Measurements from ENCODE around the gene S100A10.

S100A10 gene

GRCh38 chr1:152009691-152010090, 16.0 kb upstream of the S100A10 start:
- no peak for DNase-seq

GRCh38 chr1:152007047-152007446, 13.4 kb upstream of the S100A10 start:
- DNase-seq, result no peak

DNA sequence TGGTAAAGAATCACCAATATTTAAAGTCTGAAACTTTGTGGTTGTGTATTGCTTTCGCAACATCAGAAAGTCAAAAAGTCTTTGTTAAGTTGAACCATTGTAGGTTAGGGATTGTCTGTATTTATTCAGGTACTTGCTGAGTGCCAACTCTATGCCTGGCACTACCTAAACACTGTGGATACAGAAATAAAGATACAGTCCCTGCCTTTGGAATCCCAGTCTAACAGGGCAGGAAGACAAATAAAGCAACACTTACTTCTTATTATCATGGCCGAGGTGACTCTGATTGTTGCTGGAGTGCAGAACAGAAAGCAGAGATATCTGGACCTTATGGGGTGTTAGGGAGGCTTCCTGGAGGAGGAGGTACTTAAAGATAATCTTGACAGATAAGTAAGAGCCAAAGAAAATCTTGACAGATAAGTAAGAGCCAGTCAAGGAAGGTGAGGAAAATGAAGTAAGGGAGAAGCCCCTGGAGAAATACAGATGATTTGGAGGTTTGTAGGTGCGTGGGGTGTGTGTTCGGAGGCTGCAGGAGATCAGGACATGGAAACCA, 11.8 kb upstream of the S100A10 start:
- DNase-seq, result no peak

DNA sequence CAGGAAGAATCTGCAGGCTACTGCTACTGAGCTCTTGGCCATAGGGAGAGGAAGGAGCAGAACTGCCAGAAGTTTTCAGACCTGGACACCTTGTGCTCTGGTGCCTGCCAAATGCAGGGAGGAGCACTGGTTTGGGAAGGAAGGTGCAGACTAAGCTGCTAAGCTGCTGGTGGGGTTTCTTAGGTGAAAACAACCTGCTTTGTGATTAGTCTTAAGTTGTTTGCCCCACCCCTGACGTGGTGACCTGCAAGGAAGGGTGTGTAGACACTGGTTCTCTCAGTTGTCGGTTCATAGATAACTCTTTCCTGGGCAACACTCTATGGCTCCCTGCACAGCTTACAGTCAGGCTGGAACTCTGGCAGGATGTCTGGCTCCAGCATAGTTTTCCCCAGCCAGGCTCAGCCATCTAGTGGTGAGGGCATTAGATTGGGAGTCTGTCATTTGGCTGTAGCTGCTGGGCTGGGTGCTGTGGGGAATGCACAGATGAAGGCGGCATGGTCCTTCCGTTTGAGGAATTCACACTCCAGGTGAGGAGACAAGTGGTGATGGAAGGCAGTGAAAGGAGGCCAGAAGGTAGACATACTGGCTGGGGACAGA, 10.3 kb upstream of the S100A10 start:
- no peak for DNase-seq

DNA sequence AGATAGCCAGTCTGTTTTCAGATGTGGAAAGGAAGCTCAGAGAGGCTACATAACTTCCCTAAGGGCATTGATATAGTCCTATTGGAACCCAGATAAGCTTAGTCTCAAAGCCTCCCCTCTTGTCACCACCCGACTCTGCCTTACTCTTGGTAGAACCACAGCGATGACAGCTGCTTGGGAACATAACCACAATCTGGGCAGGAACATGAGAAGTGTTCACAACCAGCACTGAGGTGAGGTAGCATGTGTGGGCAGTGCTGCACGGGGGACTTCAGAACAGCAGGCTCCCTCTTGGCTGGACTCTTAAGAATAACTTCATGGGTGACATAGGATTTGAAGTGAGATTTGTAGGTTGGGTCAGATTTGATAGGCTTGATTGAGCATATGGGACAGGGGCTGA, 9.3 kb upstream of the S100A10 start:
- DNase-seq, result no peak

DNA sequence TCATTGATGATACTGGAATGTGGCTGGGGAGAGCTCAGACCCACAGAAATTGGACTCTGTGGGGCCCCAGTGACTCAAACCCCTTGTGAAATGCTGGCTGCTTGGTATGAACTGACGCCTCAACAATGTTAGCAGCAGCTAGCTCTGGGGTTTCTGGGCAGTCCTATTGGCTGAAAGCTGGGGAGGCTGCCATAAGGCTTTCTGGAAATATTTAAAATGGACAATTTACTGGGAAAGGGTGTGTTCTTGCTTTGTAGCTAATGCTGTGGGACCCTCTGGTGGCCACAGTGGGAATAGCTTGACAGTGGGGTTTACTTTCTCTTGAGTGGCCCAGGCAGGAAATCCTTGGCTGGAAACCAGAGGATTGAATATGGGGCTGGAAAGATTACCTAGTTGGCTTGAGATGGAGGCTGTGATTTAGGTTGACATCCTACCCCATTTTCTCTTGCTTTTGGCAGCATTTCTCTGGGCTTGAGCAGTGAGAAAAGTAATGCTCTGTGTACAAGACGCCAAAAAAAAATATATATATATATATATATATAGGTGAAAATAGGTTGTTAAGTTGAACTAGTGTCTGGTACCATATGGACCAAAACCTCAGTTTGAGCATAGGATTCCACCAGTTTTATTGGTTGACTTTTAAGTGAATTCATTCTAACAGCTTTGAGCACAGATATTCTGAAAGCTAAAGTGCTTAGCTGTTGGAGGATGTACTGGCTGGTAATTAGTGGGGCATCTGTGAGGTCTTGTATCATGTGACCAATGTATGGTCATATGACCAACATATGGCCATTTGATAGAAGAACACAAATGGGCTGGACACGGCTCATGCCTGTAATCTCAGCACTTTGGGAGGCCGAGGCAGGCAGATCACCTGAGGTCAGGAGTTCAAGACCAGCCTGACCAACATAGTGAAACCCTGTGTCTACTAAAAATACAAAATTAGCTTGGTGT, 8.2 kb upstream of the S100A10 start:
- peak; percentile 98 for DNase-seq

GRCh38 chr1:152000964-152001630, 7.4 kb upstream of the S100A10 start:
- DNase-seq, result no peak

GRCh38 chr1:151998611-151999362, 5.1 kb upstream of the S100A10 start:
- no peak for DNase-seq

DNA sequence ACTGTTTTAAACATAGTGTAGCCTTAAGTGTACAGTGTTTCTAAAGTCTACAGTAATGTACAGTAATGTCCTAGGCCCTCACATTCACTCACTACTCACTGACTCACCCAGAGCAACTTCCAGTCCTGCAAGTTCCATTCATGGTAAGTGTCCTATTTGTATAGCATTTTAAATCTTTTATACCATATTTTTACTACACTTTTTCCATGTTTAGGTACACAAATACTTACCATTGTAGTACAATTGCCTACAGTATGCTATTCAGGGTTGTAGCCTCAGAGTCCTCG, 3.6 kb upstream of the S100A10 start:
- no peak for DNase-seq

GRCh38 chr1:151995774-151996173, 2.1 kb upstream of the S100A10 start:
- DNase-seq, result no peak

DNA sequence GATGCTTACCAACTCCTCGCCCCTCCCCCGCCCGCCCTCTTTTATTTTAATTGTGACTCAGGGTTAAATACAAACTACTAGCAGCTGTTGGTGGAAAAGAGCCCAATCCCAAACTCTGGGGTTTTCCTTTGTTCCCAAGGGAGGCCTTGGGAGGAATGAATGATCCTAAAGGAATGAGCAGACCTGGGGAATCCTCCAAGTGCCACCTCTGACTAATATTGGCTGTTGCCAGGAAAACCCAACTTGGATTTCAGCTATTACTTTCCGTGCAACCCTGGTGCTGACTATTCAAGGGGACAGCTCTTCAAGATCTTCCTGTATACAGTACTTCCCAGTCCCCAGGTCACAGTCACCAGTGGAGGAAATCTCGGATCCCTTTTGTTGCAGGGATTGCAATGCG, 1.3 kb upstream of the S100A10 start:
- peak; percentile 99 for DNase-seq

GRCh38 chr1:151993084-151993733, 450 bp downstream of the S100A10 start:
- DNase-seq, result no peak

DNA sequence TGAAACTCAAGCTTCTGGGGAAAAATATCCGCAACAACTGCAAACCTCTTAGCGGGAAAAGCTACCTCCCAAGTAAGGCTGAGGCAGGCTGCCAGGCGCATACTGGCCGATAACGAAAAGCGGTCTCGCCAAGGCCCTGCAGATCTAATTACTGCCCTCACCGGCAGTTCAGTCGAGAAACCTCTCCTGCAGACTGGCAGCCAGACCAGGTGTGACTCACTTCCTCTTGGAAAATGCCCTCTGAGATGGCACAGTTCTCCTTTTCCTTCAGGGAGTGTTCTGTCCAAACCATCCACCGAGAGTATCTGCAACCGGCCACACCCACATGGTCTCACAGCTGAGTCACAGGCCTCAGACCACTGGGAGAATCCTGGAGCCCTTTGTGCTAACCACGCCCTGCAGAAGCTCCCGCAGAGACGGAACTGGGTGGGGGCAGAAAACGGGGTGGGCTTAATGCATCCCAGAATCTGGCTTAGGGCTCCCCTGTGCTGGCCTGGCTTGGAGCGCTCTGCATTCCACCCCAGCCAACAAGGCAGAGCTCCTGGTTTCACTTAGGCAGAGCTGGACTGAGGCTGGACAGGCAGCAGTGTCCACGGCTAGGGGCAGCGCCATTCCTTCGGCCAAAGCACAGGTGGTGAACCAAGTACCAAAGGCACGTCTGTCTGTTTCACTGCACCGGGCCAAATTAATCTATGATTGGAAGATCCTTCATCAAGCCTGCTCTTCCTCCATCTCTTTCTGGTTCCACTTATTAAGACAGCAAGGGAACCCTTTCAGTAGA, 1.2 kb downstream of the S100A10 start:
- DNase-seq, result peak; percentile 85

DNA sequence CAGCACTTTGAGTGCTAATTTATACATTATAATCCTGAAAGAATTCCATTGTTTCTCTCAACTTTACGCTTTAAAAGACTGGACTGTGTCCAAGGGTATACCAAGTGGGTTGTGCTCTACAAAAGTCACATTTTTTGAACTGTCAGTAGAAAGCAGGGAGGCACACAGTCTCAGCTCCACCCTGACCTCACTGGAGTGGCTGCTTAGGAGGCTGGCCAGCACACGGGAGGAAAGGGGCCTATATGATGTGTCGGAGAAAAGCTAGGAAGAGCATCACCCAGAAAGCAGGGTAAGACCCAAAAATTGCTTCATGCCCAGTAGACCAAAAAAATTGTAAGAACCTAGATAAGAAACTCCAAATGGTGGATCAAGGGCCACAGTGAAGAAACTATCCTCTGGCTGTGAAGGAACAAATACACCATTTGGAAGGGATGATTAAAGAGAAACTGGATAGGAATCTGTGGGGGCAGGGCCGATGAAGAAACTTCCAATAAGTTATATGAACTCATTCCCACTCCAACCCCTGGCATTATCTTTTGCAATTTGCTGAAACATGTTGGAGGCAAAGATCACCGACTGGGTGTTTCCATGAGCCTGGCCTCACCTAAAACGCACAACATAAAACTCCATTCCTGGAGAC, 1.9 kb downstream of the S100A10 start:
- no peak for DNase-seq

- peak; percentile 72 for DNase-seq
These were observed 2.8 kb downstream of the S100A10 start for GRCh38 chr1:151990856-151991198.

DNA sequence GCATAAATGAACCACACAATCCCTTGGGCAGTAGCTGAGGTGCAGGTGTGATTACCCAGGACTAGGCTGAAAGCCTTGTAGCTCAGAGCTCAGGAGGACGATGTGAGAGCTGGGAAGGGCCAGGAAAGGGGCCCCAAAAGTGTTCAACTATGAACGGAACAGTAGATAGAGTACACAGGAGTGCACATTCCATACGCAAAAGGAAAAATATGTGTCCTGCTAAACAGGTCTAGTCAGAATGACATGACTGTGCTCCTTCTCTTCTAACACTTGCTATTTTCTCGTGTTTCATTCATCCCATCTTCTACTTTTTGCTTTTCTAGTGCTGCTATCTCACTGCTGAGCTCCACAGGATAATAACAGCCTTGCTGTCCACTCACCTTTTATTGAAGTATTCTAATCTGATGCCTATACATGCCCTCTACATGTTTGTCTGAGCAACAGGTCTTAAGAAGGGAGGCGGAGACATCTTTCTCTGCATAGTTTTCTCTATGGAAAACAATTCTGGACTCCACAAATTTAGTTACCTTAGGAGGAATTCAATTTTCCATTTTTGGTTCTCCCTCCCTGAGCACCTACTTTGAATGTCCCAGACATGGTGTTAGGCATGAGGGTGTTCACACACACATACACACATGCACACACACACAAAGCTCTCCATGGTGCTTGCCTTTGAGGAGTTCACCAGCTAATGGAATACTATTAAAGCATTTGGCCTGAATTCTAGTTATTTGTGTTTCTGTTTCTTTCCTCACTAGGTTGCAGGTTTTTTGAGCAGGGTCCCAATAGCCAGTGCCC, 3.4 kb downstream of the S100A10 start:
- DNase-seq, result no peak

GRCh38 chr1:151989211-151989862, 4.3 kb downstream of the S100A10 start:
- peak; percentile 82 for DNase-seq

DNA sequence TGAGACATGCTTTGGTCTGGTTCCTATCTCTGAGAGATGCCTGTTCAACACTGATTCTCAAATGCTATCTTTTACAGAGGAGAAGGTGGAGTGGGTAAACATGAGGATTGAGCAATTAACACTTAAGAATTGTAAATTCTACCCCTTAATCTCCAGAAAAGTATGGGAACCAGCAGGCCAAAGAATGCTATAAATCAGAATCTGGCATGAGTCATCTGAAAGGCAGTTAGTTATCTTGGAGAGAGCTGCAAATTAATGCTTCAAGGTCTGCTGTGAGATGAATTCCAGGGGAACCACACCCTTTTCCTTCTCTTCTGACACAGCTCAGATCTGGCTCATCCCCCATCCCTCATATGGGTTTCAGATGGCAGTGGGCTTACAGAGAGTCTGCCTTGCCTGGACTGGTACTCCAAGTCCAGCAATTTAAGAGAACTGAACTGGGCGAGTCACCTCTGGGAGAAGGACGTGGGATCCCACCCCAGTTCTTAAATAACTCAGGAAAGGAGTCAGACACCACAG, 5.2 kb downstream of the S100A10 start:
- peak; percentile 94 for DNase-seq

DNA sequence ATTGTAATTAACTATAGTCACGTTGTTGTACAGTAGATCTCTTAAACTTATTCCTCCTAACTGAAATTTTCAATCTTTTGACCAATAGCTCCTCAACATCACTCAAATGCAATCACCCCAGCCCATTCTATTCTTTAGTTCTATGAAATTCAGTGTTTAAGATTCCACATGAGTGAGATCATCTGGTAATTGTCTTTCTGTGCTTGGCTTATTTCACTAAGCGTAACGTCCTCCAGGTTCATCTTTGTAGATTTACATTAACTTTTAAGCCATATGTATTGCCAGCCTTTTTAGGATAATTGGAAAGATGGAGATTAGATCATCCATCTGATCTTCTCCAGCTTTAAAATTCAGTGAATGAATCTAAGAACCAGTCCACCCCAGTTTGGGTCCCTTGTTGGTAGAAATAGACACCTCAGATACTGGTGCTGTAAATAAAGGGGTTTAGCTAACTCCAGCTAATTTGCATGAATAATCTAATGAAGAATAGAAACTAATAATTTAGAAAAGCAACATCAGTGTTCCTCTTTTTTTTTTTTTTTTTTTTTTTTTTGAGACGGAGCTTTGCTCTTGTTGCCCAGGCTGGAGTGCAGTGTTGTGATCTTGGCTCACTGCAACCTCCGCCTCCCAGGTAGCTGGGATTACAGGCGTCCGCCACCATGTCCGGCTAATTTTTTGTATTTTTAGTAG, 7.0 kb downstream of the S100A10 start:
- DNase-seq, result no peak

Measured in fibroblast of skin of abdomen (primary cell).